Sigmoid colon (tissue), 7 donors: Measurements from ENCODE around the gene HSD17B8. TPM values are rescaled to one million over a fixed set of nuclear protein-coding genes. Genes with fewer than 3 reads are reported as not detected.

Experiments used
- DNase-seq: peaks from one replicate; pipeline ENCODE4 v3.0.0-alpha.2; 2019
- H3K27ac ChIP-seq, 4 donors: fragments of 200-600 bp; sonication (generic); one replicate each; pipeline ENCODE4 v1.5.1; 2016 to 2019; ENCODE audit warnings: mild to moderate bottlenecking in 1 of 4
- H3K27me3 ChIP-seq, 3 donors: fragments of 200-600 bp; sonication (generic); one replicate each; pipeline ENCODE4 v1.5.1; 2019; ENCODE audit warnings: mild to moderate bottlenecking in 1 of 3
- H3K36me3 ChIP-seq, 4 donors: fragments of 200-600 bp; sonication (generic); one replicate each; pipeline ENCODE4 v1.5.1; 2016 to 2019
- H3K4me1 ChIP-seq, 4 donors: fragments of 200-600 bp; sonication (generic); one replicate each; pipeline ENCODE4 v1.5.1; 2017 to 2019
- H3K4me3 ChIP-seq, 4 donors: fragments of 200-600 bp; sonication (generic); one replicate each; pipeline ENCODE4 v1.5.1; 2017 to 2019; ENCODE audit warnings: mild to moderate bottlenecking in 2 of 4, moderate library complexity in 1 of 4
- H3K9me3 ChIP-seq, 4 donors: fragments of 200-600 bp in 3 of 4; sonication (generic) in 3 of 4; one replicate each; pipeline versions ENCODE4 v1.5.1 to v1.6.1; 2013 to 2019
- CTCF ChIP-seq, 4 experiments: fragments of 450-650 bp in 3 of 4; fragments of 200-600 bp in 1 of 4; IDR thresholded peaks; one replicate each; pipeline ENCODE4 v1.5.1; 2016 to 2019; ENCODE audit warnings: antibody characterized with exemption in 4 of 4, mild to moderate bottlenecking in 3 of 4, moderate library complexity in 2 of 4
- EP300 ChIP-seq, 4 donors: sonication (generic); formaldehyde crosslinking; IDR thresholded peaks; one replicate each; pipeline ENCODE4 v1.6.1; 2017; ENCODE audit warnings: antibody characterized with exemption in 4 of 4
- POLR2A ChIP-seq, 2 donors: fragments of 450-650 bp; IDR thresholded peaks; one replicate each; pipeline ENCODE4 v1.6.1; 2016; ENCODE audit warnings: antibody characterized with exemption in 2 of 2, mild to moderate bottlenecking in 2 of 2, moderate library complexity in 2 of 2
- POLR2AphosphoS5 ChIP-seq, 4 donors: sonication (generic); formaldehyde crosslinking; IDR thresholded peaks; one replicate each; pipeline ENCODE4 v1.6.1; 2017; ENCODE audit warnings: antibody characterized with exemption in 4 of 4
- WGBS, 2 donors: extraction: QIAGEN DNeasy Blood & Tissue Kit; methylation state at CpG; one replicate each; pipeline ENCODE4 v1.1.7; 2013; 5-methylcytosine and 5-hydroxymethylcytosine counted together
- intact Hi-C: fragments of 100-400 bp; cut with DNase I; formaldehyde crosslinking; loops from one replicate; pipeline ENCODE4 v1.15.1; 2023
- polyA plus RNA-seq, 3 donors: library from polyadenylated mRNA; stranded (reverse); fragments of 200-250 nt; gene quantifications; one replicate each; pipeline ENCODE4 v1.2.3, GENCODE V29; 2013
- total RNA-seq, 4 donors: library from RNA; depleted of rRNA; stranded (reverse); fragments of >200 nt; gene quantifications; one replicate each; pipeline ENCODE4 v1.1.0, GENCODE V29; 2016
- donor health status: healthy with polysubstance abuse.
- donor health status: Bipolar disorder and iron deficiency.
- donor health status: healthy.

Gene HSD17B8
- total and polyA plus RNA-seq, 7 donors: 17.3 to 27.3 (median 19.0) TPM; not detected in 1

- intact Hi-C loops: no loop called here
- peak; percentile 46 for DNase-seq
- 76 to 80% methylated on average over 9 of the region's 9 CpGs for WGBS, 2 donors
- no peak overlapping the region for H3K4me3 ChIP-seq
- TF ChIP-seq POLR2A (IDR thresholded peaks at IDR 0.05) (no peak), CTCF (IDR thresholded peaks at IDR 0.05) (no peak), POLR2AphosphoS5 (IDR thresholded peaks at IDR 0.05) (no peak), EP300 (IDR thresholded peaks at IDR 0.05) (no peak)
- no peaks in the 10 kb centered on the region for H3K9me3 ChIP-seq
- H3K4me1 ChIP-seq: no peaks in the 10 kb centered on the region
- H3K27me3 ChIP-seq: no peaks in the 10 kb centered on the region
- no peaks in the 10 kb centered on the region for H3K36me3 ChIP-seq
- H3K27ac ChIP-seq: no peak overlapping the region
These were observed 34.1 kb upstream of the HSD17B8 start for GRCh38 chr6:33170176-33171015.

GRCh38 chr6:33171016-33171879 lies 33.2 kb upstream of the HSD17B8 start:
- intact Hi-C loops: no loop called here
- Histone ChIP-seq H3K9me3 (no peaks in the 10 kb centered on the region), H3K4me1 (no peaks in the 10 kb centered on the region), H3K27me3 (no peaks in the 10 kb centered on the region), H3K27ac (no peak overlapping the region), H3K36me3 (no peaks in the 10 kb centered on the region), H3K4me3 (no peak overlapping the region)
- DNase-seq: peak; percentile 43
- 81 to 85% methylated on average over 11 of the region's 11 CpGs for WGBS, 2 donors
- TF ChIP-seq CTCF (IDR thresholded peaks at IDR 0.05): no peak

- no peak overlapping the region for H3K4me3 ChIP-seq
- H3K4me1 ChIP-seq: no peaks in the 10 kb centered on the region
- WGBS, 2 donors: 47 to 74% methylated on average over 8 of the region's 8 CpGs
- no peaks in the 10 kb centered on the region for H3K27me3 ChIP-seq
- TF ChIP-seq CTCF (IDR thresholded peaks at IDR 0.05) (no peak), POLR2AphosphoS5 (IDR thresholded peaks at IDR 0.05) (no peak), EP300 (IDR thresholded peaks at IDR 0.05) (no peak), POLR2A (IDR thresholded peaks at IDR 0.05) (no peak)
- no peaks in the 10 kb centered on the region for H3K36me3 ChIP-seq
- intact Hi-C loops: no loop called here
- no peak overlapping the region for H3K27ac ChIP-seq
- H3K9me3 ChIP-seq: no peaks in the 10 kb centered on the region
- no peak for DNase-seq
These were observed 32.4 kb upstream of the HSD17B8 start for GRCh38 chr6:33171880-33172687.

- H3K36me3 ChIP-seq: no peaks in the 10 kb centered on the region
- TF ChIP-seq EP300 (IDR thresholded peaks at IDR 0.05) (no peak), CTCF (IDR thresholded peaks at IDR 0.05) (peak; percentile 11 to 54 (median 33)), POLR2A (IDR thresholded peaks at IDR 0.05) (no peak), POLR2AphosphoS5 (IDR thresholded peaks at IDR 0.05) (no peak)
- DNase-seq: no peak
- H3K27me3 ChIP-seq: no peaks in the 10 kb centered on the region
- H3K9me3 ChIP-seq: no peaks in the 10 kb centered on the region
- 30 to 60% methylated on average over 16 of the region's 16 CpGs for WGBS, 2 donors
- intact Hi-C loops: no loop called here
- no peak overlapping the region for H3K4me3 ChIP-seq
- H3K27ac ChIP-seq: no peak overlapping the region
- H3K4me1 ChIP-seq: no peaks in the 10 kb centered on the region
These were observed 31.5 kb upstream of the HSD17B8 start for GRCh38 chr6:33172688-33173534.
